Renal pelvis (tissue), 4 donors: Measurements from ENCODE around the gene TRPC4. TPM values are rescaled to one million over a fixed set of nuclear protein-coding genes. Genes with fewer than 3 reads are reported as not detected.
"Not testable (repeated sequence)": the region's sequence is repeated elsewhere in the genome, so short reads cannot be mapped to it uniquely, and the experiment has no call there.

ENCODE experiments used
- DNase-seq: peaks from one replicate; pipeline ENCODE4 v3.0.0-alpha.2; 2013
- polyA plus RNA-seq, 3 donors: library from polyadenylated mRNA; unstranded; fragments of 120-200 nt; gene quantifications; one replicate each; pipeline ENCODE4 v1.2.1, GENCODE V29; 2013; ENCODE audit not compliant: insufficient read length in 3 of 3

TRPC4 gene
- polyA plus RNA-seq, 3 donors: 3.1 to 4.6 (median 3.7) TPM

DNA sequence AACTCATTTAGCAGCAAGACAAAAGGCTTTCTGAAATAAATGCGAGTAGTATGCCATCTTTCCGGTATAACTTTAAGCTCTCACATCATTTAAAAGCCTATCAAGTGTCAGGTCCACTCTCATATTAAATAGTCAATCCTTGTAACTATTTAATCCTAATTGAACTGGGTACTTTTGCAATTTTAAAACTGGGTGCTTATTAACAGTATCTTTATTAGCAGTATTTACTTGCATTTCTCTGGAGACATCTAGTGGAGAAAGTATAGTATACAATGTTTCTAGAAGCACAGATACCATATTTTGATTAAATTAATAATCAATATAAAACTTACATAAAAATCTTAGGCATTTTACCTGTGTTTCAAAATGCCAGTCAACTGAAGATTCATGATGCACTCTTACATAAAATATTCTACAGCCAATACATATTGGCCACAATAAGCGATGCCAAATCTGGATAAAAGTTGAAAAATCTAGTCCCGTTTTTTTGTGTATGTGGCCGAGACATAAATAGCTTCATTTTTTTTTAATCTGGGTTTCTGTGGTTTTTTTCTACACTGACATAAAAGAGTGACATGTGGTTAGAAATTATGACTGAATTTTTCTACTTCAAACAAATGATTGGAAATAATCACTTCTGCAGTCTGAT is 266.7 kb downstream of the TRPC4 start:
- no peak for DNase-seq

GRCh38 chr13:37601648-37602440 is 267.7 kb downstream of the TRPC4 start:
- DNase-seq: no peak

DNA sequence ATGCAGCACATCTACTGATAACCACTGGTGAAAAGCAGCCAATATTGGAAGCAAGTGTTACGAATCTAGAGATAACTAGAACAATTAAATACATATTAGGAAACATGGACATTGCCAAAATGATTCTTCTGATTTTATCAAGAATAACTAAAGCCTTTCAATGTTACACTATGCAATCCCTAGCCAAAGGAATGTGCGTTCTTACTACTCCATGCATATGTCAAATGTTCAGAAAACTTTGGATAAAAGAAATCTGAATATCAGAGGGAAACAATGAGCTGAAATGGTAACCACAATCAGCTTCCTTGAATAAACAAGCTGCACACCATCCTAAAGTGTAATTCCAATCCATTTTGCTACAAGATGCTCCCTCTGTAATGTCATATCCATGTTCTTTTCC is 270.1 kb downstream of the TRPC4 start:
- DNase-seq: no peak

GRCh38 chr13:37598597-37598996 is 271.0 kb downstream of the TRPC4 start, which contains the start of gene POSTN:
Gene POSTN, minus strand, starts transcription at chr13:37598768. Its CDS starts 42 bp downstream, at chr13:37598726.
- peak; percentile 38 for DNase-seq

- DNase-seq: no peak
Measured at GRCh38 chr13:37597477-37598025, 272.0 kb downstream of the TRPC4 start.

GRCh38 chr13:37596805-37597204 is 272.8 kb downstream of the TRPC4 start:
- no peak for DNase-seq

- DNase-seq: no peak
Measured at GRCh38 chr13:37595162-37595561, 274.4 kb downstream of the TRPC4 start.

DNA sequence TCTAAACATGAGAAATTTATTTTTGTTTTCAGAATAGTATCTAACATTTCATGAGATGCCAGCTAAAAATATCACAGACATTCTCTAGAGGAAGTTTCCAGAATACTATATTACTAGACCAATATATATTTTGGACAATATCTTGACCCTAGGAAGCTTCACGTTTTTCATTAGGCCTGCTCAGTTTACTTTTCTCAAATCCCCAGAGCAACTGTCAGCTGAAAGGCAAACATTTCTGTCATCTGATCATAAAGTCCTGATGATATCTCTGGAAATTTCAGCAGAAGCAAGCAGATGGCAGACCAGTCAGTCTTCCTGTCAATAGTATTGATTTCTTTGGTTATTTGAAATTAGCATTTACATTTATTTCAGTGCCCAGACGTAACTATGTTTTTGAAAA is 275.0 kb downstream of the TRPC4 start:
- DNase-seq: no peak

DNA sequence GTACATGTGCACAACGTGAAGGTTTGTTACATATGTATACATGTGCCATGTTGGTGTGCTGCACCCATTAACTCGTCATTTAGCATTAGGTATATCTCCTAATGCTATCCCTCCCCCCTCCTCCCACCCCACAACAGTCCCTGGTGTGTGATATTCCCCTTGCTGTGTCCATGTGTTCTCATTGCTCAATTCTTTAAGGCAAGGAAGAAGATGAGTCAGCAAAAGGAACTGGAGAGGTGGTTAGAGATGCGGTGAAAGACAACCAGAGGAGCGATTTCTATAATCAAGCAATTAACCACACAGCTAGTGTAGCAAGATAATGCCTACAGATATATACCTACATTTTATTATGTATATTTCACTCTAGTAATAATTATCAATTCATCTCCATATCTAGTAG is 280.2 kb downstream of the TRPC4 start:
- not testable (repeated sequence) for DNase-seq

DNA sequence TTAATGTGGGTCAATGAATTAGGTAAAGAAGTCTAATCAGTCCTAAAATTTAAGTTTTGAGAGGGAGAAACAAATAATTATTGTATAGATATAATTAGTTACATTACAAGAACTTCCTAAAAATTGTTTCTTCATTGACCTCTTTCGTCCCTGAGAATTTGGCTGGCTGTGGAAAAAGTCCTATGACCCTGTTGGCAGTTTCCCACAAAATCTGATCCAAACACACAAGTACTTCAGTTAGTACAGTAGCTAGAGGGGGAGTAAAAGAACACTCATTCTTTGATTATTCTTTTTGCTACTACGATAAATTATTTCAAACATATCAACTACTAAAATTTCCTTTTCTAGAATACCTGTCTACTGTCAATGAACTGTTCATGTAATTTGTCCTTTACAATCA is 282.3 kb downstream of the TRPC4 start:
- no peak for DNase-seq
